Stimulated activated CD4-positive, alpha-beta T cell treated with anti-CD3 and anti-CD28 coated beads, Interleukin-4, amount 100 ng/mL, for 4 hours (primary cell): ENCODE data around the gene TRIM9.

Experiments
- DNase-seq, 2 experiments: peaks; one replicate each; pipeline ENCODE4 v3.0.0-alpha.2; 2020

The TRIM9 gene

GRCh38 chr14:51092965-51093364 lies 1.9 kb downstream of the TRIM9 start:
- no peak for DNase-seq

DNA sequence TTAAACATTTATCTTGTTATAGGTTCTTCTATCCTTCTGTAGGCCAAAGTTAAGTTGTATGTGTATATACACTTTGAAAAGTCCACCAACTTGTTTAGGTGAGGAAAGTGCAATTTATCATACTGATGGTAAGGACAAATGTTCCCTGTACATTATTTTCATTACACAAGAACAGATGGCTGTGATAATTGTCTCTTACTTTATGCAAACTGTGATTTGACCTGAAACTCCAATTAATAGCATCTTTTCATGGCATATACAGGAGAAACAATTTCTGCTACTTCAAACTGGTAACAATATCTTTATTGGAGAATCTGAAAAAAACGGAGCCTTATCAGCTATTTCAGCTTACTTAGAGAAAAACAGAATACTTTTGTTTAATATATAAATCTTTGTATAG lies 5.6 kb downstream of the TRIM9 start:
- no peak for DNase-seq

DNA sequence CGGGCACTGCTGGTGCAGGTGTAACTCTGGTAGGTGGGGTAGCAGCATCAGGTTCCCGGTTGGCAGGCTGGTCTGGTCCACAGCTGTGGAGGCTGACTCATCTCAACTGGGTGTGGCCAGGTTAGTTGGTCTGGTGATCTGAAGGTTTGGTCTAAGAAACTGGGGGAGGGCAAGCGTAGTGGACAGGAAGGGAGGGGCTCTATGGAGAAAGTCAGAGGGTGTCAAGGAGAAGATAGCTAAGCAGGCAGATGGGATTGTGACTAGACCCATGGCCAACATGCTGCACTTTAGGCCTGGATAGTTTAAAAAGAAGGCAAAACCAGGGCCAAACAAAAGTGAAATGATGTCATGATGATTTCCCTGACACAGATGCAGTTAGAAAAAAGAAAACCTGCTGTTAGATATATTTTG lies 7.9 kb downstream of the TRIM9 start:
- no peak for DNase-seq

DNA sequence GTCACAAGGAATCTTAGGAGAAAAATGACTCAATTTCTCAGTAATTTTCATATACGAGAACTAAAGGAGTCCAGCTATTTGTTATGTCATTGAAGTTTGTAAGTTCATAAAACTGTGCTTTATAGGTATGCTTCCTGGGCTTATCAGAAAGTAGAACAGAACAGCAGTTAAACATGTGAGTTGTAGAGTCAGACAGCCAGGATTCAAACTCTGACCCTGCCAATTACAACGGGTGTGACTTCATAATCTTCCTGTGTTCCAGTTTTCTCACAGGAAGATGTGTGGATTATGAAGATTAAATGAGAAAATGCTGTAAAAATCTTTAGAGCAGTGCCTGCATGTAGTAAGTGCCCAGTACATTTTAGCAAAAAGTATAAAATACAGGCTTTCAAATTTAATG lies 8.9 kb downstream of the TRIM9 start:
- no peak for DNase-seq

DNA sequence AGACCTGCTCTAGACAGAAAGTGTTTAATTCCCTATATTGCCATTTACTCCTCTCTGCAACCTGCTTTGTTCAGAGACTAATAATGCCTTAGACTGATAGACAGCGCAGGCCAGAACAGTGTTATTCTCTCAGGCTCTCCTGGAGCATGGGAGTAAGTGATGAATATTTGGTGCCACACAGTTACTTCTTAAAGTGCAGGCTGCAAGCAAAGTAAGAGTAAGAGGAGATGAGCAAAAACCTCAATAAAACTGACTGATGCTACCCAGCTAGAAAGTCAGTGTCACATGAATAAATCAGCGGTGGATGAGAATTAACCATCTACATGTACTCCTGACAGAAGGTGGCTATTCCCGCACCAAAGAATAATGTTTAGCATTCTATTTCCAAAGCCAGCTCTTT lies 9.9 kb downstream of the TRIM9 start:
- DNase-seq: no peak

- no peak for DNase-seq
These were observed 10.4 kb downstream of the TRIM9 start for GRCh38 chr14:51084507-51084906.

DNA sequence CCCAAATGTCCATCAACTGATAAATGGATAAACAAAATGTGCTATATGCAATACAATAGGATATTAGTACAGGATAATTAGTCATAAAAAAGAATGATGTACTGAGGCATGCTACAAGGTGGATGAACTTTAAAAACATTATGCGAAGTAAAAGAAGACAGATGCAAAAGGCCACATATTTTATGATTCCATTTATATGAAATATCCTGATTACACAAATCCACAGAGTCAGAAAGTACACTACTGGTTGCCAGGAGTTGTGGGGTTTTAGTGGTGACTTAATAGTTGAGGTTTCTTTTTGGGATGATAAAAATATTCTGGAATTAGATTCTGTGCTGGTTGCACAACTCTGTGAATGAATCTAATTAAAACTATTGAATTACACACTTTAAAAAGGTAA lies 12.6 kb downstream of the TRIM9 start:
- no peak for DNase-seq

GRCh38 chr14:51081712-51082111 lies 13.2 kb downstream of the TRIM9 start:
- no peak for DNase-seq

GRCh38 chr14:51081209-51081608 lies 13.7 kb downstream of the TRIM9 start:
- DNase-seq: no peak

DNA sequence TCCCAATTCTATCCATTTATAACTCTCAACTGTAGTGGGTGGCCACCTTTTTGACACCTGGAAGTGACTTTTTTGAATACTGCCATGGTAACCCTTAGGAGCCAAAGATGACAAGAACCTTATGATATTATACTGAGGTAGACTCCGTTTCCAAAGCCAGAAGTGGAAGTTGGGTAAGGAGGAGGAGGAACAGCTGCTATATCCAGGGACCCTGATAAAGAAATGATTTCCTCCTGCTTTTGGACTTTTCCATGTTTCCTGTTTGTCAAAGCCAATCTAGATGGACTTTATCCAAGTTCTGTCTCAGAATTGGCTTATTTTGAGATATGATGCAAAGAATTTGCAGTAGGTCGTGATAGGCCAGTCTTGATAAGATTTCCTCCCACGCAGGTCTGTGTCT lies 14.3 kb downstream of the TRIM9 start:
- no peak for DNase-seq

DNA sequence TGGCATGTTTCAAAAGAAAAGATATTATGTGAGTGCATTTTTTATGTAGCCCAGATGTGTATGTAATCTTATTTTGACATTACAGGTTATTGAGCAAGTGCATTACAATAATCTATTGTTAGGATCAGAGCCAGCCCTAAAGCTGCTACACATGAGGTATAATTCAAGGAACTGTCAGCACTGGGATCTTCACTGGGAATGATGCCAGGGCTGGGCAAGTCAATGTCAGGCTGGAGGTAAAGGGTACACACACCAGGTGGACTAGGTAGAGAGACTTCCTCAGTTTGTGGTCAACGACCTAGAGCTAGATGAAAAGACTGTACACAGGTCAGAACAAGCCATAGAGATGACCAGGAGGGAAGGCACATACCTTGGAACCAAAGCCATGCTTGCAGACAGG lies 15.4 kb downstream of the TRIM9 start:
- DNase-seq: no peak

GRCh38 chr14:51079085-51079484 lies 15.8 kb downstream of the TRIM9 start:
- no peak for DNase-seq

- DNase-seq: no peak
These were observed 20.1 kb downstream of the TRIM9 start for GRCh38 chr14:51074701-51075385.

DNA sequence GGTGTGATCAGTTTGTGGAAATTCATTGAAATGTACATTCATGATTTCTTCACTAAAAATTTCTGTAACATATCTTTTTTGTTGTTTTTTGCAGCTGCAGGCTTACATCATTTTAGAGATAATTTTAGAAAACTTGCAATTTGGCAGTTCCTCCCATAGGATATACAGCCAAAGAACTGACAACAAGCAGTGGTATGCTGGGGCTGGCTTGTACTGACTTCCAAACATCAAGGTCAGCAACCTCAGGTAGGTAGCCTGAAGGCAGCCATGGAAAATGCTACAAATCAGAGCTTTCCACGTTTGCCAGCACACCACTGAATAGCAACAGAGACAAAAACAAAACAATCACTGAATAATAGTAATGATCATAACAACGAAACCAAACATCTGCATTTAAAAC lies 21.2 kb downstream of the TRIM9 start:
- DNase-seq: no peak

- DNase-seq: no peak
These were observed 21.9 kb downstream of the TRIM9 start for GRCh38 chr14:51072976-51073375.

DNA sequence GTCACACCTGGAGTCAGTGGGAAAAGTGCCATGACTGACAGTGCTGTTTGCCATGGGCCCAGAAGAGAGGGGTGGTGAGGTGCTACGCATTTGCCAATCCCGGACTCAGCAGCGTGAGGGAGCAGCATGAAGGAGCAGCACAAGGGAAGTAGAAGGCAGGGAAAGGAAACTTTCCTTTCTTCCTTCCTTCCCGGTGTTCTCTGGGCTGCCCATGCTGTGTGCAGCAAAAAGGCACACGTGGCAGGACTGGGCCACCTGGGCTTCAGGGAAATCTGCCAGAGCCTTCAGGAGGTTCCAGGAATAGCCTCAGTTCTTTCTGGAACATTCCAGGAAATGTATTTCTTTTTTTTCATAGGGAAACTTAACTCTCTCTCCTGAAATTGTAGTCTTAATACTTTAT lies 23.0 kb downstream of the TRIM9 start:
- no peak for DNase-seq

- DNase-seq: no peak
These were observed 24.2 kb downstream of the TRIM9 start for GRCh38 chr14:51070726-51071125.

DNA sequence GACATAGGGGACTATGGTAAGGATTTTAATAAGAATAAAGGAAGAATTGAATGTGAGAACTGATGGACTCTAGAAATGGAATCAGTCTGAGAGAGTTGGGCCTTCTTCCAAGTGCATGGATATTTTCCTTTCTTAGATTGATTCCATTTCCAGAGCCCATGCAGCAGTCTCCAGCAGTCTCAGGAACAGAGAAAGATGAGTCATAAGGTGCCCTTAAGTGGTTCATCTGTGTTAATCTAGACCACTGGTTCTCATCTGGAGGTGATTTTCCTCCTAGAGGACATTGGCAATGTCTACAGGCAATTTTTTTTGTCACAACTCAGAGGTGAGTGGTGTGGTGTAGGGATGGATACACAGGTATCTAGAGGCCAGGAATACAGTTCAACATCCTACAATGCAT lies 25.9 kb downstream of the TRIM9 start:
- DNase-seq: no peak

- DNase-seq: no peak
These were observed 26.6 kb downstream of the TRIM9 start for GRCh38 chr14:51068268-51068667.

GRCh38 chr14:51067295-51067694 lies 27.6 kb downstream of the TRIM9 start:
- DNase-seq: no peak

GRCh38 chr14:51066576-51066975 lies 28.3 kb downstream of the TRIM9 start:
- no peak for DNase-seq

GRCh38 chr14:51059032-51059431 lies 35.9 kb downstream of the TRIM9 start:
- no peak for DNase-seq

DNA sequence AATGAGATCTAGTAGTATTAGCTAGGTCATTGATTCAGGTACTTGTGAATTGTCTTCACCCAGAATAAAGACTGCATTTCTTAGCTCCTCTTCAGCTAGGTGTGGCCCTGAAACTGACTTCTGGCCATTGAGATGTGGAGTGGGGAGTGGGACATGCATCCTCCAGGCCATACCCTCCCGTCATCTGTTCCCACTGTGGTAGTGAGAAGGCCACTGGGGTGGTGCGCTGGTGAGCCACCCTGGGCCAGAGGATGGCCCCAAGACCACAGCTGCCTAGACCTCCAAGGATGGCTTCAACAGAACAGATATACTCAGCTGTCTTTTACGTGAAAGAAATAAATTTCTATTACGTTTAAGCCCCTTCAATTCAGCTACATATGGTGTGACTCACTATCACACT lies 36.5 kb downstream of the TRIM9 start:
- DNase-seq: no peak

DNA sequence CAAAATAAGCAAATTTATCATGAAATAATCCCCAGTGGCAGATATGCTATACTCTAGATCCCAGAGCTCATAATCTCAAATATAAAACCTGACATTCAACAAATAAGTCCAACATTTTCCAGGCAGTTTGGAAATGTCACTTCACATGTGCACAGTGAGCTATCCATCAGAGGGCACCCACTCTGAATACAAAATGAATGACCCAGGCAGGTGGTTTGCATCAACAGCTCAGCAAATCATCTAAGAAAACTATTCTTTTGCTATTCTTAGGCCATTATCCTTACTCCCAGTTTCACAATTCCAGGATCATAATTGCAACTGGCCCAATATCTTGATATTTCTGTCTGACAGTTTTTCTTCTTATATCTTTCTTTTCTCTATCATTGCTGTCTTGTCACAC lies 38.5 kb downstream of the TRIM9 start:
- no peak for DNase-seq

- DNase-seq: no peak
These were observed 41.7 kb downstream of the TRIM9 start for GRCh38 chr14:51053157-51053556.

DNA sequence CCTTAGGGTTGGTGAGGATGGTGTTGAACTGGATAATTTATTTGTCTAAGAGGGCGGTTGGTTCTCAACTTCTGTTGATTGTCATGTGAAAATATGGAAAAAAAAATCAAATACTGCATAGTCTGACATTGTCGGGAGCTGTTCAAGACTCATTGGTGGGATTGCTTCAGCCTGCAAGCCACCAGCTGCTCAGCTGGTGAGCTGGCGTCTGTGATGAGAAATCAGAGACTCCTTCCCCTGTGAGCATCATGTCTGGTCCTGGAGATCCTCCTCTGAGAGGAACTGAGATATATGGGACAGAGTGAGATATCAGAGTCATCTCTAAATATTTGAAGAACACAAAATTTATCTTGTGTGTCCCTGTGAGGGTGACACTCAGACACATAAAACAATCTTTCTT lies 49.9 kb downstream of the TRIM9 start:
- no peak for DNase-seq
